Pancreas (tissue), 10 donors: ENCODE data around the gene DTD1. TPM values are rescaled to one million over a fixed set of nuclear protein-coding genes. Genes with fewer than 3 reads are reported as not detected.

Source experiments
- ATAC-seq, 4 donors: fragments of 200-7000 bp; cut with Tn5 transposase; one replicate each; pipeline versions ENCODE4 v1.8.0 to v1.9.1; 2020; ENCODE audit warnings: mild to moderate bottlenecking in 4 of 4, moderate library complexity in 4 of 4
- DNase-seq, 6 donors: peaks; one replicate each; pipeline ENCODE4 v3.0.0-alpha.2; 2020
- FAIRE-seq: peaks from 2 replicates; lab custom pipeline; 2012; peaks lifted over from hg19 to GRCh38; lab: Jason Lieb, UNC
- H3K27ac ChIP-seq, 4 donors: fragments of 200-600 bp; sonication (generic); 1 replicate in 3 of 4; 2 replicates in 1 of 4; pipeline versions ENCODE4 v1.5.0 to v1.8.0; 2020
- H3K27me3 ChIP-seq, 4 donors: fragments of 200-600 bp; one replicate each; pipeline ENCODE4 v1.8.0; 2021
- H3K36me3 ChIP-seq, 3 donors: fragments of 200-600 bp; sonication (generic) in 1 of 3; one replicate each; pipeline versions ENCODE4 v1.5.0 to v1.8.0; 2020 to 2021
- H3K4me1 ChIP-seq, 3 donors: fragments of 200-600 bp; one replicate each; pipeline ENCODE4 v1.8.0; 2021
- H3K4me3 ChIP-seq, 4 donors: fragments of 200-600 bp; sonication (generic) in 2 of 4; one replicate each; pipeline versions ENCODE4 v1.5.0 to v1.8.0; 2020 to 2021
- H3K9me3 ChIP-seq, 4 donors: fragments of 200-600 bp; one replicate each; pipeline ENCODE4 v1.8.0; 2021
- CTCF ChIP-seq, 4 donors: fragments of 200-600 bp; sonication (generic) in 3 of 4; IDR thresholded peaks; one replicate each; pipeline versions ENCODE4 v1.5.0 to v1.8.0; 2021; ENCODE audit warnings: antibody characterized with exemption in 4 of 4
- WGBS, 2 donors: extraction: QIAGEN DNeasy Blood & Tissue Kit; methylation state at CpG; one replicate each; pipeline ENCODE4 v1.1.7; 2013; 5-methylcytosine and 5-hydroxymethylcytosine counted together
- intact Hi-C, 3 donors: fragments of 100-400 bp; cut with DNase I; formaldehyde crosslinking; loops; one replicate each; pipeline versions ENCODE4 v1.11.1 to v1.14.2; 2022
- polyA plus RNA-seq, 2 donors: library from polyadenylated mRNA; stranded (reverse); fragments of 200-250 nt; gene quantifications; one replicate each; pipeline ENCODE4 v1.2.3, GENCODE V29; 2013
- total RNA-seq, 6 donors: library from RNA; stranded (reverse); fragmentation: NEBNext Ultra II Directional in 4 of 6; extraction: Animal tissue kit (Norgen Biotek cat#: 25700) in 4 of 6; gene quantifications; one replicate each; pipeline versions ENCODE4 v1.2.1 to v1.2.4, GENCODE V29; 2021 to 2023
- donor health status: healthy with polysubstance abuse.
- donor health status: DM: no; HTN: no; CAD: no; lungs with moderate emphysema.
- donor health status: DM: no; HTN: no; CAD: no.
- donor health status: control.
- donor health status: control.
- donor health status: Bipolar disorder and iron deficiency.
- donor health status: DM: yes; HTN: yes; CAD: no.
- donor health status: DM: no; HTN: no; CAD: no.
- donor health status: DM: no; HTN: no; CAD: no.
- donor health status: DM: yes; HTN: yes; CAD: no.

The DTD1 gene
- total and polyA plus RNA-seq, 8 donors, result 7.4 to 20.6 (median 12.1) TPM

- no peak for FAIRE-seq
- no peak for TF ChIP-seq CTCF (IDR thresholded peaks at IDR 0.05)
- intact Hi-C loops, result no loop called here
- Histone ChIP-seq H3K27me3 (no peaks in the 10 kb centered on the region), H3K4me3 (no peak overlapping the region), H3K36me3 (no peaks in the 10 kb centered on the region), H3K4me1 (no peaks in the 10 kb centered on the region), H3K9me3 (no peaks in the 10 kb centered on the region), H3K27ac (no peak overlapping the region)
- WGBS, 2 donors, result 90% methylated on average over 15 of the region's 15 CpGs
- no peak for ATAC-seq
- DNase-seq, result no peak
These were observed 81.6 kb downstream of the DTD1 start for GRCh38 chr20:18669241-18670019.

DNA sequence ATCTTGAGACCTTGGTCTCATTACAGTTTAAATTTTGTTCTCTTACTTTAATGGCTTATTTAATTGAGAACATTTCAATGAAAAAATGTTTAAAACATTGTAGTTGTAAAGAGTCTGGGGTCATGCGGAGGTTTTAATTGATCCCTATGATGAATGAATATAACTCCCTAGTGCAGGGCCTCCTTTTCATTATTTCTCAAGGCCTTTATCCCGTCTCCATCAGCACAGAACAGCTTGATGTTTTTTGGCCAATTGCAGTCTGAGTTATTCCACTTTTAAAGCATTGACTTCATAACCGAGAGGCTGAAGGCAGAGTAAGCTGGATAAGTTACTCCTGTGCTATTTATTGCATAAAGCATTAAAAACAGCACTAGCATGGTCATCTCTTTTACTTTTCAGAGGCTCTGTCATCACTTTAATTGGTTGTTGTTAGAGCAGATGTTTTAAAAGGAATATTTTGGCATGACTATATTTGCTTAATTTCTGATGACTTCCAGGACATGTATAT lies 83.4 kb downstream of the DTD1 start:
- no peak for ATAC-seq
- Histone ChIP-seq H3K27ac (no peak overlapping the region), H3K4me1 (no peaks in the 10 kb centered on the region), H3K27me3 (no peaks in the 10 kb centered on the region), H3K4me3 (no peak overlapping the region), H3K9me3 (no peaks in the 10 kb centered on the region), H3K36me3 (no peaks in the 10 kb centered on the region)
- no peak for TF ChIP-seq CTCF (IDR thresholded peaks at IDR 0.05)
- no peak for DNase-seq
- intact Hi-C loops, result no loop called here
- no peak for FAIRE-seq
- WGBS, 2 donors, result 87 to 89% methylated on average over 3 of the region's 3 CpGs

- no peaks in the 10 kb centered on the region for H3K4me1 ChIP-seq
- no peak overlapping the region for H3K27ac ChIP-seq
- 88 to 95% methylated on average over 9 of the region's 9 CpGs for WGBS, 2 donors
- FAIRE-seq (no peak), ATAC-seq (no peak), DNase-seq (no peak)
- H3K36me3 ChIP-seq, result no peaks in the 10 kb centered on the region
- H3K4me3 ChIP-seq, result no peak overlapping the region
- H3K27me3 ChIP-seq, result no peaks in the 10 kb centered on the region
- H3K9me3 ChIP-seq, result no peaks in the 10 kb centered on the region
- TF ChIP-seq CTCF (IDR thresholded peaks at IDR 0.05), result no peak
- intact Hi-C loops, result no loop called here
These were observed 85.0 kb downstream of the DTD1 start for GRCh38 chr20:18672834-18673233.

- FAIRE-seq (no peak), ATAC-seq (no peak), DNase-seq (no peak)
- Histone ChIP-seq H3K27ac (no peak overlapping the region), H3K27me3 (no peaks in the 10 kb centered on the region), H3K36me3 (no peaks in the 10 kb centered on the region), H3K9me3 (no peaks in the 10 kb centered on the region), H3K4me3 (no peak overlapping the region), H3K4me1 (no peaks in the 10 kb centered on the region)
- TF ChIP-seq CTCF (IDR thresholded peaks at IDR 0.05), result no peak
- intact Hi-C loops, result no loop called here
- WGBS, 2 donors, result 85 to 90% methylated on average over 7 of the region's 7 CpGs
These were observed 88.5 kb downstream of the DTD1 start for GRCh38 chr20:18676396-18676795.

GRCh38 chr20:18677126-18677525 lies 89.3 kb downstream of the DTD1 start:
- DNase-seq (no peak), ATAC-seq (no peak), FAIRE-seq (no peak)
- Histone ChIP-seq H3K27me3 (no peaks in the 10 kb centered on the region), H3K27ac (no peak overlapping the region), H3K4me1 (no peaks in the 10 kb centered on the region), H3K36me3 (no peaks in the 10 kb centered on the region), H3K9me3 (no peaks in the 10 kb centered on the region), H3K4me3 (no peak overlapping the region)
- no peak for TF ChIP-seq CTCF (IDR thresholded peaks at IDR 0.05)
- 70 to 74% methylated on average over 4 of the region's 4 CpGs for WGBS, 2 donors
- intact Hi-C loops, result no loop called here
